ENCODE results near the gene SPECC1.

Gene SPECC1

DNA sequence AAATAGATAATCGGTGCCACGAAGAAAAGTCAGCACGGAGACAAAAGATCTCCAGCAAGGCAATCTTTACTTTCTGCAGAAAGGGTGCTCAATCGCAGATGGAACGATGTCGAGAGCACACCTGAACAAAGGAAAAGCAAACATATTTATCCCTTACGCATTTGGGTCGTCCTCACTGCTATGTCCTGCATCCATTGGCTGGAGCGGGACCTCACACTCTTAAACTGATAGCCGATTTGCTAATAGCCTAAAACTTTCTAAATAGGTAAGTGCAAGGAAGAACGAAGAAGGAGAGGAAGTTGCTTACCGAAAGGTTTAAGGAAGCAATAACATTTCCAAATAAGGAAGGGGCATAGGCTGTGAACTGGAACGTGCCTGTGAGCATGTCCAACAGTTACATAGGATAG, 30.4 kb upstream of the SPECC1 start:
- TF ChIP-seq, protein P1, sequence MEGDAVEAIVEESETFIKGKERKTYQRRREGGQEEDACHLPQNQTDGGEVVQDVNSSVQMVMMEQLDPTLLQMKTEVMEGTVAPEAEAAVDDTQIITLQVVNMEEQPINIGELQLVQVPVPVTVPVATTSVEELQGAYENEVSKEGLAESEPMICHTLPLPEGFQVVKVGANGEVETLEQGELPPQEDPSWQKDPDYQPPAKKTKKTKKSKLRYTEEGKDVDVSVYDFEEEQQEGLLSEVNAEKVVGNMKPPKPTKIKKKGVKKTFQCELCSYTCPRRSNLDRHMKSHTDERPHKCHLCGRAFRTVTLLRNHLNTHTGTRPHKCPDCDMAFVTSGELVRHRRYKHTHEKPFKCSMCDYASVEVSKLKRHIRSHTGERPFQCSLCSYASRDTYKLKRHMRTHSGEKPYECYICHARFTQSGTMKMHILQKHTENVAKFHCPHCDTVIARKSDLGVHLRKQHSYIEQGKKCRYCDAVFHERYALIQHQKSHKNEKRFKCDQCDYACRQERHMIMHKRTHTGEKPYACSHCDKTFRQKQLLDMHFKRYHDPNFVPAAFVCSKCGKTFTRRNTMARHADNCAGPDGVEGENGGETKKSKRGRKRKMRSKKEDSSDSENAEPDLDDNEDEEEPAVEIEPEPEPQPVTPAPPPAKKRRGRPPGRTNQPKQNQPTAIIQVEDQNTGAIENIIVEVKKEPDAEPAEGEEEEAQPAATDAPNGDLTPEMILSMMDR (IDR thresholded peaks at IDR 0.05), result no peak
- peaks cover 28% of the 10 kb centered on the region for H3K4me1 Mint-ChIP-seq
- peak overlapping the region; percentile 92 for H3K4me3 Mint-ChIP-seq
- H3K36me3 Mint-ChIP-seq (ENCODE audit: low read depth), result peaks cover 22% of the 10 kb centered on the region
- no peak overlapping the region for H3K27ac Mint-ChIP-seq
- DNase-seq, result no peak
- H3K9me3 Mint-ChIP-seq, result peaks cover 10% of the 10 kb centered on the region
- peaks cover 11% of the 10 kb centered on the region for H3K27me3 Mint-ChIP-seq (ENCODE audit: low read depth, poor library complexity)

DNA sequence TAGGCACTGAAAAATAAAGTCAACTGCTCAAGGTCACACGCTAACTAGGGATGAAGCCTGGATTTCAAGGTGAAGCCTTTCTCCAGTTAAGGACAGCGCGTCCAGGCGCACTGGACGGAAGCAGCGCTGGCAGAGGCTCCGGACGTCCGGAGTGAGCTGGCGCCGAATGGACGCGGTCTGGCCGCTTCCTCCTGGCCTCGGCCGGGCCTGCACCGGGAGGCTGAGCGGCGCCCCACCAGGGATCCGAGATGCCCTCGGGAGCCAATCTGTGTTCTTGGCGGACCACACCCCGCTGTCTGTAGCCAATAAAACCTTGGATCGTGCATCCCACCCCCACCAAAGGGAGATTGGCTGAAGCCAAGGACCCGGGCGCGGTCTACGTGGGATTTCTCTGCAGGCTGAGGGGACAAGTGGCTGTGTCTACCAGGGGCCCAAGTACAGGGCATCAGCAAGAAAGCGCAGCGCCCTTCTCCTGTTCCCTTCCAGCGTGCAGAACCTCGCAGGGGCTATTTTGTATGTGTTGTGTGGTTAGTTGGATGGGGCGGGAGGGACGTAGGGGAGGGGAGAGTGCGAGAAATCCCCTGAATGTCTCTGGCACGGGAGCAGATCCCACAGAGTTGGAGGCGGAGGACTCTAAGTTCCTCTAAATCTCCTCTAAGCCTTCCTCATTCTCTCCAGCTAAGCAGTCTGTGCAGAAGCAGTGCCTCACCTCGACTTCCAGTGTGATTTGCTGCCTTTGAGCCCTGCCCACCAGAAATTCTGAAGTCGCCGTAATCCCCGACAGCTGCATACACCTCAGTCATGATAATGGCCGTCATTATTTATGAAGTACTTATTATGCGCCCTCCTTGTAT, 29.0 kb upstream of the SPECC1 start:
- H3K9me3 Mint-ChIP-seq, result peaks cover 10% of the 10 kb centered on the region
- no peak for DNase-seq
- H3K27ac Mint-ChIP-seq, result no peak overlapping the region

DNA sequence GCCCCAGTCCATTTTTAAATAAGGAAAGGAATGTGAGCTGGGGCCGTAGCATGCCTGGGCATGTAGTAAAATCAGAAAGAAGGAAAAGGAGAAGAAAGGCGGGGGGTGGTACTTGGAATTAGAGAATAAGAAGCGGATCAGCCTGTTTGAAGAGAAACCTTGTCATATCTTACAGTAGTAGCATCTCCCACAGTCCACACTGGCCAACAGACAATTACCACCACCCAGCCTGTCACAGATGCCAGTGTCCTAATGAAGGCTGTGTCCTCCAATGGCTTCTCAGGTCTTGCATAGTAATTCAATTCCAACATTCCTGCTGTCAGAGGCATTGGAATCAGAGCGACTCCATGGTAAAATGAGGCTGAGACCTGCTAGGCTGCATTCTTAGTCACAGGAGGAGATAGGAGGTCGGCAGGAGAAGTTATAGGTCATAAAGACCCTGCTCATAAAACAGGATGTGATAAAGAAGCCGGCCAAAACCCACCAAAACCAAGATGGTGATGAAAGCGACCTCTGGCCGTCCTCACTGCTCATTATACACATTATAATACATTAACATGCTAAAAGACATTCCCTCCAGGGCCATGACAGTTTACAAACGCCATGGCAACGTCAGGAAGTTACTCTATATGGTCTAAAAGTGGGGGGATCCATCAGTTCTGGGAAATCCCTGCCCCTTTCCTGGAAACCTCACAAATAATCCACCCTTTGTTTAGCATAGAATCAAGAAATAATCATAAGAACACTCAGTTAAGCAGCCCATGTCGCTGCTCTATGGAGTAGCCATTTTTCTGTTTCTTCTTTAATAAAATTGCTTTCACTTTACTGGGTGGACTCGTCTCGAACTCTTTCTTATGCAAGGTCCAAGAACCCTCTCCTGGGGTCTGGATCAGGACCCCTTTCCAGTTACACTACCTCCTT, 22.0 kb upstream of the SPECC1 start:
- Mint-ChIP-seq H3K36me3 (ENCODE audit: low read depth) (no peaks in the 10 kb centered on the region), H3K27ac (no peak overlapping the region), H3K27me3 (ENCODE audit: low read depth, poor library complexity) (peaks cover 34% of the 10 kb centered on the region), H3K9me3 (no peaks in the 10 kb centered on the region), H3K4me3 (no peak overlapping the region), H3K4me1 (peaks cover 19% of the 10 kb centered on the region)
- TF ChIP-seq, protein P1 (IDR thresholded peaks at IDR 0.05), result no peak
- no peak for DNase-seq

More for the DNA sequence above, 29.0 kb upstream of the SPECC1 start:
- peaks cover 28% of the 10 kb centered on the region for H3K4me1 Mint-ChIP-seq
- peaks cover 9% of the 10 kb centered on the region for H3K36me3 Mint-ChIP-seq (ENCODE audit: low read depth)
- no peak overlapping the region for H3K4me3 Mint-ChIP-seq
- H3K27me3 Mint-ChIP-seq (ENCODE audit: low read depth, poor library complexity), result peaks cover 11% of the 10 kb centered on the region
- TF ChIP-seq, protein P1 (IDR thresholded peaks at IDR 0.05), result no peak

DNA sequence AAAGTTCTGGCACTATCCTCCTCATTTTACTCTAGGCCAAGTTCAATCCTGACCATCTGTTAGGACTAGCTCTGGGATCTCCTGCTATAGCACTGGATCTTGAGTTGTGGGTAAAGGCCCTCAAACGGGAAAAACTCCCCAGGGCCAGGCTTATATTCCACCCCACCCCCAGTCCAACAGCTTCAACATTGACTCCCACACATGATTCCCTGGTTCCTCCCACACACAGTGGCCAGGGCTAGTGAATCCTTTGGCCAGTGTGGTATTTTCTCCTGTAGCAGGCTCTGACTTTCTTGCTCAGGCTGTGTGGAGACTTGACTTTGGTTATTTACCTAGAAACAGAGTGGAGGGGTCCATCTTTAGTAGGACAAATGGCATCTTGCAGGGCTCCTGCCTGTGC, 21.3 kb upstream of the SPECC1 start:
- Mint-ChIP-seq H3K27ac (no peak overlapping the region), H3K4me3 (no peak overlapping the region), H3K36me3 (ENCODE audit: low read depth) (no peaks in the 10 kb centered on the region), H3K9me3 (no peaks in the 10 kb centered on the region), H3K27me3 (ENCODE audit: low read depth, poor library complexity) (peaks cover 31% of the 10 kb centered on the region), H3K4me1 (peaks cover 19% of the 10 kb centered on the region)
- TF ChIP-seq, protein P1 (IDR thresholded peaks at IDR 0.05), result no peak
- no peak for DNase-seq

DNA sequence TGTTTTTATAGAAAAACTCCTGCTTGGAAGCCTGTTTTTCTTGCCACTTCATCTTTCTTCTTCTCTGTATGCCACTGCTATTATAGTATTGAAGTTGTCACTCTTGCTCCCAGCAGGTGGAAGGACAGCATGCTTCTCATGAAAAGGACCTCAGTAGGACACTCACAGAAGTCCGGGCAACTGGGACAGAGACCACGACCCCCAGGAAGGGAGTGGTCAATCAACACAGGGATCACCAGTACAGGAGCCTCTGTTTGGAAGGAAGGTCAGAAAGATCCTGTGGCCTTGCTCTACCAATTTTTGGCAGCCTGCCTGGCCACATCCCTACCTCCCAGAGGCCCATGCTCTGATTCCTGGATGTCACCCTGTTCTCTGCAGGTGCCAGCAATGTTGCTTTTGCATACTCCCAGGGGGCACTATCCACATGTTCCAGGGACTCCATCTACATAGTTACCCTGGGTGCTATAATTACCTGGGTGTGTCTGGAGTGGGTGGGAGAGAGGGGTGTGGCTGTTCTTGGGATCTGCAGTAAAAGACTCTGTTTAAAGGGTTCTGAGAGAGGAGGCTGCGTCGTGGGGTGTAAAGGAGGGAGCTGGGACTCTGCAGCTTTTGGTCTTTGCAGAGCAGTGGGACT, 17.8 kb upstream of the SPECC1 start:
- Mint-ChIP-seq H3K36me3 (ENCODE audit: low read depth) (no peaks in the 10 kb centered on the region), H3K4me3 (no peak overlapping the region), H3K27ac (no peak overlapping the region), H3K4me1 (peaks cover 19% of the 10 kb centered on the region), H3K9me3 (no peaks in the 10 kb centered on the region), H3K27me3 (ENCODE audit: low read depth, poor library complexity) (peaks cover 25% of the 10 kb centered on the region)
- TF ChIP-seq, protein P1 (IDR thresholded peaks at IDR 0.05), result no peak
- DNase-seq, result no peak

Measured in nephron progenitor cell (in vitro differentiated cells).